ENCODE data around the gene ARID1B. TPM values are rescaled to one million over a fixed set of nuclear protein-coding genes. Genes with fewer than 3 reads are reported as not detected.

Gene ARID1B
- total and polyA plus RNA-seq, 2 of the 4 experiments (the other 2 are of a cell fraction): 14.5 to 20.1 TPM

DNA sequence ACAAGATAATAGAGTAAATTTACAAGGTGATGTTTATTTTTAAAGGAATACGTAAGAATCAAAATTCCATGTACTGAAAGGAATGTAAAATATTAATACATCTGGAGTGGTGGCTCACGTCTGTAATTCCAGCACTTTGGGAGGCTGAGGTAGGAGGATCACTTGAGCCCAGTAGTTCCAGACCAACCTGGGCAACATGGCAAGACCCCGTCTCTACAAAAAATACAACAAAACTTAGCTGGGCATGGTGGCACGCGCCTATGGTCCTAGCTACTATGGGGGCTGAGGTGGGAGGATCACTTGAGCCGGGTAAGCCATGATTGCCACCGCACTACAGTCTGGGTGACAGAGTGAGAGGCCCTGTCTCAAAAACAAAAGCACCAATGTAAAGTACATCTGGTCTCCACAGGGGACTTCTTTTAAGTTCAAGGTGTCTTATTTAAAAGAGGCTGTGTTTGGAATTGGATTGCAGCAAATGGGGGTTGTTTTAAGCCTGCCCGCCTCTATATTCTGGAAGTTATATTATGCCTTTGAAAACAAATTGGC, 36.9 kb downstream of the ARID1B start:
- H3K4me3 ChIP-seq (ENCODE audit: insufficient read depth, low read depth, low read length): no peak overlapping the region
- dilution Hi-C loops (cut with HindIII; ENCODE audit: low sequenced_read_pairs, unreplicated experiment): no loop called here
- no TSS peak for BruUV-seq (replicated peaks)

More for the DNA sequence above, 36.9 kb downstream of the ARID1B start:
- H2AFZ ChIP-seq (replicated peaks; ENCODE audit: low read length, poor library complexity): no peak overlapping the region
- H3K36me3 ChIP-seq (ENCODE audit: control insufficient read depth, insufficient read depth, low read length): no peaks in the 10 kb centered on the region
- H3K79me1 ChIP-seq (ENCODE audit: low read depth in 1 of 2, low read length in 2 of 2): peaks cover 45 to 77% of the 10 kb centered on the region in 2 experiments
- H2AK9ac ChIP-seq (replicated peaks; ENCODE audit: low read depth, low read length, poor library complexity): no peak overlapping the region
- H3K18ac ChIP-seq (ENCODE audit: low read depth, low read length): no peak overlapping the region
- DNase-seq (no peak), ATAC-seq (ENCODE audit: low read depth) (no peak)
- peaks cover 7% of the 10 kb centered on the region for H3K4me1 ChIP-seq (ENCODE audit: control insufficient read depth, insufficient read depth, low read length)
- peaks cover 2% of the 10 kb centered on the region; the same call in 1 of the 2 replicates for H3K9me3 ChIP-seq (ENCODE audit: control insufficient read depth, insufficient read depth, low read length)
- H2BK5ac ChIP-seq (ENCODE audit: low read depth, low read length, poor library complexity, severe bottlenecking): no peak overlapping the region
- H3K27ac ChIP-seq (ENCODE audit: insufficient read depth, low read length): no peak overlapping the region
- H4K8ac ChIP-seq (ENCODE audit: low read depth in 2 of 2, low read length in 2 of 2): no peak overlapping the region
- no peak overlapping the region for H3K56ac ChIP-seq (ENCODE audit: extremely low read depth, insufficient read depth, low read length)
- in situ Hi-C loops (cut with MboI; ENCODE audit: low sequenced_read_pairs): no loop called here
- CTCF ChIA-PET: no interaction called here
- intact Hi-C loops (cut with micrococcal nuclease): no loop called here
- no peak overlapping the region for H4K5ac ChIP-seq (ENCODE audit: low read depth, low read length)
- no peak overlapping the region for H2BK20ac ChIP-seq (ENCODE audit: low read depth, low read length)
- POLR2A ChIA-PET (ENCODE audit: unreplicated experiment): no interaction called here
- TF ChIP-seq POLR2A (IDR thresholded peaks at IDR 0.05; ENCODE audit: low read depth, low read length) (no peak), MAFK (IDR thresholded peaks at IDR 0.05; ENCODE audit: low read depth, low read length) (no peak), MXI1 (IDR thresholded peaks at IDR 0.05; ENCODE audit: borderline replicate concordance, low read depth, low read length) (no peak), RFX5 (IDR thresholded peaks at IDR 0.05; ENCODE audit: low read depth, low read length) (no peak), CEBPB (IDR thresholded peaks at IDR 0.05; ENCODE audit: low read depth, low read length) (no peak)
- TF ChIP-seq, protein P1, sequence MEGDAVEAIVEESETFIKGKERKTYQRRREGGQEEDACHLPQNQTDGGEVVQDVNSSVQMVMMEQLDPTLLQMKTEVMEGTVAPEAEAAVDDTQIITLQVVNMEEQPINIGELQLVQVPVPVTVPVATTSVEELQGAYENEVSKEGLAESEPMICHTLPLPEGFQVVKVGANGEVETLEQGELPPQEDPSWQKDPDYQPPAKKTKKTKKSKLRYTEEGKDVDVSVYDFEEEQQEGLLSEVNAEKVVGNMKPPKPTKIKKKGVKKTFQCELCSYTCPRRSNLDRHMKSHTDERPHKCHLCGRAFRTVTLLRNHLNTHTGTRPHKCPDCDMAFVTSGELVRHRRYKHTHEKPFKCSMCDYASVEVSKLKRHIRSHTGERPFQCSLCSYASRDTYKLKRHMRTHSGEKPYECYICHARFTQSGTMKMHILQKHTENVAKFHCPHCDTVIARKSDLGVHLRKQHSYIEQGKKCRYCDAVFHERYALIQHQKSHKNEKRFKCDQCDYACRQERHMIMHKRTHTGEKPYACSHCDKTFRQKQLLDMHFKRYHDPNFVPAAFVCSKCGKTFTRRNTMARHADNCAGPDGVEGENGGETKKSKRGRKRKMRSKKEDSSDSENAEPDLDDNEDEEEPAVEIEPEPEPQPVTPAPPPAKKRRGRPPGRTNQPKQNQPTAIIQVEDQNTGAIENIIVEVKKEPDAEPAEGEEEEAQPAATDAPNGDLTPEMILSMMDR (conservative IDR thresholded peaks at IDR 0.05; ENCODE audit: low read depth, low read length): no peak
- TF ChIP-seq, protein P2, sequence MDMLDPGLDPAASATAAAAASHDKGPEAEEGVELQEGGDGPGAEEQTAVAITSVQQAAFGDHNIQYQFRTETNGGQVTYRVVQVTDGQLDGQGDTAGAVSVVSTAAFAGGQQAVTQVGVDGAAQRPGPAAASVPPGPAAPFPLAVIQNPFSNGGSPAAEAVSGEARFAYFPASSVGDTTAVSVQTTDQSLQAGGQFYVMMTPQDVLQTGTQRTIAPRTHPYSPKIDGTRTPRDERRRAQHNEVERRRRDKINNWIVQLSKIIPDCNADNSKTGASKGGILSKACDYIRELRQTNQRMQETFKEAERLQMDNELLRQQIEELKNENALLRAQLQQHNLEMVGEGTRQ (IDR thresholded peaks at IDR 0.05; ENCODE audit: low read depth, low read length): no peak
- TF ChIP-seq, protein P3, sequence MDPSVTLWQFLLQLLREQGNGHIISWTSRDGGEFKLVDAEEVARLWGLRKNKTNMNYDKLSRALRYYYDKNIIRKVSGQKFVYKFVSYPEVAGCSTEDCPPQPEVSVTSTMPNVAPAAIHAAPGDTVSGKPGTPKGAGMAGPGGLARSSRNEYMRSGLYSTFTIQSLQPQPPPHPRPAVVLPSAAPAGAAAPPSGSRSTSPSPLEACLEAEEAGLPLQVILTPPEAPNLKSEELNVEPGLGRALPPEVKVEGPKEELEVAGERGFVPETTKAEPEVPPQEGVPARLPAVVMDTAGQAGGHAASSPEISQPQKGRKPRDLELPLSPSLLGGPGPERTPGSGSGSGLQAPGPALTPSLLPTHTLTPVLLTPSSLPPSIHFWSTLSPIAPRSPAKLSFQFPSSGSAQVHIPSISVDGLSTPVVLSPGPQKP (IDR thresholded peaks at IDR 0.05; ENCODE audit: borderline replicate concordance, low read depth, low read length): no peak
- 100% methylated on average over 1 of the region's 8 CpGs; no CpG with 5 or more reads in 1 of the 2 experiments for WGBS, 2 experiments (ENCODE audit: extremely low coverage in 2 of 2, insufficient read length in 1 of 2)
- no peak overlapping the region for H2BK15ac ChIP-seq (ENCODE audit: low read depth, low read length)
- H3K4me2 ChIP-seq (ENCODE audit: low read depth, low read length): no peak overlapping the region
- H3K9ac ChIP-seq (ENCODE audit: low read depth, low read length): no peak overlapping the region
- H2AK5ac ChIP-seq (ENCODE audit: low read depth, low read length): no peak overlapping the region
- H3K4ac ChIP-seq (ENCODE audit: low read depth, low read length): no peak overlapping the region
- peaks cover 7% of the 10 kb centered on the region for H3K9me1 ChIP-seq (ENCODE audit: insufficient read depth, low read length)
- no peaks in the 10 kb centered on the region for H3K27me3 ChIP-seq (ENCODE audit: control insufficient read depth, insufficient read depth, low read length)
- no peak overlapping the region for H3K23ac ChIP-seq (ENCODE audit: low read depth, low read length)
- no peak overlapping the region for H2BK120ac ChIP-seq (ENCODE audit: low read depth, low read length)
- peaks cover 66% of the 10 kb centered on the region for H4K20me1 ChIP-seq (ENCODE audit: insufficient read depth, low read length)
- H3K14ac ChIP-seq (replicated peaks; ENCODE audit: low read depth, low read length): no peak overlapping the region
- no peak overlapping the region for H4K91ac ChIP-seq (ENCODE audit: insufficient read depth, low read depth, low read length)

All from IMR-90 (cell line).